ENCODE measurements around the gene IGFBP2.
A peak's percentile ranks its signal among the peaks of the same experiment; 100 is the strongest.

Gene IGFBP2

GRCh38 chr2:216665717-216666116 is 32.5 kb downstream of the IGFBP2 start:
- no peak for DNase-seq

- peak; percentile 28 for DNase-seq
Observed at GRCh38 chr2:216666461-216667233, 33.4 kb downstream of the IGFBP2 start.

DNA sequence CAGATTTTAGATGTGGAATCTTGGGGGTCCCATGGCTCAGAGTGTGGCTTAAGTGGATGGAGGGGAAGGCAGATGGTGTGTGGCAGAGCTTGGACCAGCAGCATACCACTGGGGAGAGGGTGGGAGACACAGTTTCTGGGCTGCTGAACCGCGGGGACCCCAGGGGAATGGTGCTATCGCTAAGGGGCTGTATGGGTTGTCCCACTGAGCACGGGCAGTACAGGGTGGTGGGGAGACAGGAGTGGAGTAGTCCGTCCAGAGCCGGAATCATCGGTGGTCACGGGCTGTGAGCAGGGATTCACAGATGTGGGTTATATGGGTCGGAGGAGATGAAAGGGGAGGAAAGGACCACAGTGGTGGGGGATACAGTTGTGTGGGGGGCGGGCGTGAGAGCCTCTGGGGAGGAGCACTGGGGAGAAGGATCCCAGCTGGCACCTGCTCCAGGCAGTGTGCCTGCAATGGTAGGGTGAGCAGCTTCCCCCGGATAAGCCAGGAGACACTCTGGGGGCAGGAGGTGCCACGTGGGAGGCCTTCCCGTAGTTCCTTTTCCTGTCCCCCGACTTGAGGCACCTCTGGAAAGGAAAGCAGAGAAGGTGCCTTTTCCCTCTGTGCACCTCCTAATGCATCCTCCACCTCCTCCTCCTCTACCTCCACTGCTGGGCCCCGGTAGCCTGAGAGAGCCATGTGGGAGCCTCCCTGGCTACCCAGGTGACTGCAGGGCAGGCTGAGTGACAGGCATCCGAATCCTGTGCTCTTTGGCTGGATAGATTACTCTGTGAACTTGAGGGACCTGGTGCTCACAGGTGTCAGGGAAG is 37.3 kb downstream of the IGFBP2 start:
- no peak for DNase-seq

- no peak for DNase-seq
Observed at GRCh38 chr2:216671081-216671411, 37.8 kb downstream of the IGFBP2 start.

DNA sequence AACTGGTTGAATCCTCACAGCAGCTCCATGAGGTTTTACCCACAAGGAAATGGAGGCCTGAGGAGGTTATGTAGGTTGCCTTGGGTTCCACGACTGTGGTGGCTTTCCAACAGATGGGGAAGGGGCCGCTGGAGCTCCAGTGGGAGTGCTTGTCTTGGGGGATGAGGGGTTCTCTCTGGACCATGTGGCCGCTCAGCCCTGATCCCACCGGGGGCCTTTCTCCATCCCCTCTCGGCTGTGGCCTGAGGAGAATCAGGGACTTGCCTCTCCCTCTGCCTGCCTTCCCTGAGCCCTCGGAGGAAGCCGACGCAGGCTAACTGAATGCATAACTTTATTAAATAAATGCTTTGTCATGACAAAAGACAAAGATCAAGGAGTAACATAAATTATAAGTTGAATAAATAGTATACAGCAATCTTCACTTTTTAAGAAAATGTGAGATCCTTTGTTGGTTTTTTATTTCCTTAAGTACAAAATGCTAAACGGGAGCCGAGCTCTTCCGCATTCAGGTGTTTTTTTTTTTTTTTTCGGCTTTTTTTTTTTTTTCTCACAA is 38.6 kb downstream of the IGFBP2 start:
- DNase-seq = no peak

GRCh38 chr2:216672466-216672865 is 39.2 kb downstream of the IGFBP2 start:
- no peak for DNase-seq

DNA sequence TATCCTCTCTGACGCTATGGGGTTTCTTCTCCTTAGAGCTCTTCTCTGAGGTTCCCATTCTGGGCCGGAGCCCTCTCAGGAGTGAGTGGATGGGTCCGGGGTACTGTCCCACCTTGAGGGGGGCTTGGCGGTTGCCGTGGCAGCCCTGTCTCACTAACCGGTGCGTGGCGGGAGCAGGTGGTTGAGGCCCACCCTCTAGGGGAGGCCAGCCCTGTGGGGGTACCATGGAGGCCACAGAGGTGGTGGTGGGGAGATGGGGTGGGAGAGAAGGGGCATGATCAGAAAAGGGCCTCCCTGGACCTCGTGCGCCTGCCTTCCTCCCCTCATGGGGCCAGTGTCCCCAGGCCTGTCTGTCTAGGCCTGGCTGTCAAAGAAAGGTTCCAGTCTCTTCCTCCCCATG is 39.8 kb downstream of the IGFBP2 start:
- no peak for DNase-seq

- no peak for DNase-seq
Observed at GRCh38 chr2:216673609-216674008, 40.4 kb downstream of the IGFBP2 start.

GRCh38 chr2:216674376-216674775 is 41.2 kb downstream of the IGFBP2 start:
- DNase-seq = no peak

- no peak for DNase-seq
Observed at GRCh38 chr2:216676630-216677029, 43.4 kb downstream of the IGFBP2 start.

DNA sequence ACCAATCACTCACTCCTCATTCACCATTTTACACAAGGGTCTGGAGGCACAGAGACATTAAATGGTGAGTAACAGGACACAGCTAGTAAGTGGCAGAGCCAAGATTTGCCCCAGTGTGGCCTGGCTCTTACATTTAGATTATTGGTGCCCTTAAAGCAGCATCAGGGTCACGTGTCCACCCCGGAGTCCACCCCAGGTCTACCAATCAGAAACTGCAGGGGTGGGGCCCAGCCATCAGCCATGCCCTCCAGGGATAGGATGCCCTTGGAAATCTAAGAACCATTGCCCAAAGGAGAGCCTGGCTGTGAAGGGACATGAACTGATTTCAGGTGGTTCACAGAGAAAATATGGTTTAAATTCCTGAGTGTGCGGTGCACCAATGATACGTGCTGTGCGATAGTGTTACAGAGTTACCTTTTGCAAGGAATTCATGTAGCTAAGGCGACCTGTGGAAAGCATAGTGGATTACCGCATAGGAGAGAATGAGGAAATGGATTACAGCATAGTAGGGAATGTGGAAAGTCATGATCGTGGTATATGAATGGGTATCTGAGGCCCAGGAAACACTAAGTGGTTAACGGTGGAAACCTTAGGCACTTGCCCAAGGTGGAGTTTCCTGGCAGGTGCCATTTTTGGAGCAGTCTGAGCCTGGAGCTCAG is 44.3 kb downstream of the IGFBP2 start:
- no peak for DNase-seq

DNA sequence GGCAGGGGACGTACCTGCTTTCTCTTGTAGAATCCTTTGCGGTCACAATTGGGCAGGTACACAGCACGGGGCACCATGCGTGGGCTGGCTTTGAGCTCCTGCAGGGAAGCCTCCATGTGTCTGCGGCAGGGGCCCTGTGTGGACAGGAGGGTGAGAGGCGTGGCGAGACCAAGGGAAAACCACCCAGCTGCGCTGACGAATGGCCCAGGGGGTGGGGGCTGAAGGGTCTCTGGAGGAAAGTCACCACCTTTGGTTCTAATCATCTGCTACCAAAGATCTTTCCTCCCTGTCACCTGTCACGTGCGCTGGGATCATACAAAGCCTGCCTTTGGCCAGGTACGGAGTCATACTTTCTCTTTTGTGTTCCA is 44.9 kb downstream of the IGFBP2 start:
- no peak for DNase-seq

DNA sequence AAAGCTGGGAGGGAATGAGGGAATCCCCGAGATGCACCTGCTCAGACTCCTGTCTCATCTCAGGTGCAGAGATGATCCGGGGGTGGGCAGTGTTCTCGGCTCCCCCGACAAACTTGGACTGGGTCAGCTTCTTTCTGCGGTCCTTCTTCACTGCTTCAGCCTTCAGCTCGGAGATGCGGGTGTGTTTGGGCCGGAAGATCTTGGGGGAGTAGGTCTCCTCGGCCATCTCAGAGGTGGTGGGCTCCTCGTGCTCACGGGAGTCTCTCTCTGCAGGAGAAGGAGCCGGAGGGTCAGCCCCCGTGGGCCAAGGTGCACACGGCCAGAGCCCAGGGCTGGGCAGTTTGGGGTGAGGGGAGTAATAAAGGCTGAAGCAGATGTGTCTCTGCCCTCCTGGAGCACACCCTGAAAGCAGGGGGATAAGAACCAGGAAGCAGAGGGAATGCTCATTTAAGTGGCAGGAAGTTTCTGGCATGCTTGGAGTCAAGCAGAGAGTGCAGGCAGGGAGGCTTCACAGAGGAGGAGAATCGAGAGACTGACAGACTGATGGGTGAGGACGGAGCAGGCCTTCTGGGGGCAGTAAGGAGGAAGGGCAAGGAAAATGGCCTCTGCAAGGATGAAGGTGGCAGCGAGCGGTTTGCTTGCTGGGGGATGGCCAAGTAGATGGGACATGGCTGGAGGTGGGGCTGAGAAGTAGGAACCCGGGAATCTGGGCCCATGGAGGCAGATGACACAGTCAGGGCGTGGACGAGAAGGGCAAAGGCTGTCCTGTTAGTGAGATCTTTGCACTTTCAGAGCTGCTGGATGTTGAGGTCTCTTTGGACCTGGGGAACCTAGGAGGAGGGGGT is 45.8 kb downstream of the IGFBP2 start:
- DNase-seq = no peak

GRCh38 chr2:216679658-216680024 is 46.4 kb downstream of the IGFBP2 start:
- DNase-seq = no peak

DNA sequence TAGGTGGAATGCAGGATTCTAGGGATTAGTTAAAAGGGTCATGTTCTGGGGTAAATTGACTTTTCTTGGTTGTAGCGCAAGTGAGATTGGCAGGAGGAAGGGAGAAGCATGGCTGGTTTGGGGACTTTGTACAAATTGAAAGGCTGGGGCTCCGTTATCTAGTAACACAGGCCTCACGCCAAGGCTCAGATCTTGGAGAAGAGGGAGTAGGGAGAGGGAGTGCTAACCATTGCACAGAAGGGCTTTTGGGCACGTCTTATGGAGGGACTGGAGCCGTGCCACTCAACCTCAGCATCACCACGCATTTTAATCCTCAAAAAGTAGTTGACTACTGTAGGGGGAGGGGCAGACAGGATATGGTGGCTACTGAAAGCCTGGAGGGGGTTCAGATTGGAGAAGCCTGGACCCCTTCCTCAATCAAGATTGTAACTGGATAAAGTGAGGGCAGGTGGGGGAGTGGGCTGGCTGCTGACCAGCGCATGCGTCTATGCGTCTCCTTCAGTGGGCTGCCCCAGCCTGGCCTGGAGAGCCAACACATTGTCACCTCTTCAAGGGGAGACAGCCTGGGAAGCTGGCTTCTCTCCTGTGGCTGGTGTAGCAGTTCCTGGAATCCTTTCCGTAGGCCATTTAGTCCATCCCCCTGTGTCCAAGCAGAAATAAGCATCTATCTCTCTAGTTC is 47.9 kb downstream of the IGFBP2 start:
- DNase-seq = no peak

GRCh38 chr2:216681683-216682082 is 48.5 kb downstream of the IGFBP2 start:
- no peak for DNase-seq

- DNase-seq = no peak
Observed at GRCh38 chr2:216683846-216684245, 50.6 kb downstream of the IGFBP2 start.

DNA sequence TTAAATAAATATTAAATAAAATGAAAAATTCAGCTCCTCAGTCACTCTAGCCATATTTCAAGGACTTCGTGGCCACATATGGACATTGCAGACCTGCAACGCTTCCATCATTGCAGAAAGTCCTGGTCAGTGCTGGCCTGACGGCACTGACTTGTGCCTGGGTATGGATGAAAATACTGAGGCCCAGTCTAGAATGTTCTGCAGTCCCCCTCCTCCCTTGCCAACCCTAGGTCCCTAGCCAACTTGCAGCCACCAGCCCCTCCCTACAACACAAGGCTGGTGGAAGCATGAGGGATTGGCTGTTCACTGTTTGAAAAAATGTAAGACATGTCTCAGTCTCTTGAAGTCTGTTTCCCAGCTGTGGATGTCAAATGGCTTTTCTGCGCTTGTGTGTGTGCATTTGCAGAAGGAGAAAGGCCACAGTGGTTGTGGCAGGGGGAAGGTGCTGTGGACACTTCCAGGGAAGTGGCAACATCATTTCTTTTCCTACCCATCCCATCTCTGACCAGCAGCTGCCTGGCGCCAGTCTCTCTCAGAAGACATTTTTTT is 52.2 kb downstream of the IGFBP2 start:
- DNase-seq = no peak

GRCh38 chr2:216687111-216687510 is 53.9 kb downstream of the IGFBP2 start:
- DNase-seq = no peak

- DNase-seq = no peak
Observed at GRCh38 chr2:216687646-216688045, 54.4 kb downstream of the IGFBP2 start.

GRCh38 chr2:216688731-216689340 is 55.6 kb downstream of the IGFBP2 start:
- peak; percentile 23 for DNase-seq

Data from NCI-H446 treated with DMSO at 0.1 percent for 48 hours (cell line).